CD4-positive, alpha-beta T cell treated with Interleukin-17A for 1 hour (primary cell): ENCODE data around the gene FAXDC2.

Source experiments
- DNase-seq: peaks from one replicate; pipeline ENCODE4 v3.0.0-alpha.2; 2020

FAXDC2 gene

DNA sequence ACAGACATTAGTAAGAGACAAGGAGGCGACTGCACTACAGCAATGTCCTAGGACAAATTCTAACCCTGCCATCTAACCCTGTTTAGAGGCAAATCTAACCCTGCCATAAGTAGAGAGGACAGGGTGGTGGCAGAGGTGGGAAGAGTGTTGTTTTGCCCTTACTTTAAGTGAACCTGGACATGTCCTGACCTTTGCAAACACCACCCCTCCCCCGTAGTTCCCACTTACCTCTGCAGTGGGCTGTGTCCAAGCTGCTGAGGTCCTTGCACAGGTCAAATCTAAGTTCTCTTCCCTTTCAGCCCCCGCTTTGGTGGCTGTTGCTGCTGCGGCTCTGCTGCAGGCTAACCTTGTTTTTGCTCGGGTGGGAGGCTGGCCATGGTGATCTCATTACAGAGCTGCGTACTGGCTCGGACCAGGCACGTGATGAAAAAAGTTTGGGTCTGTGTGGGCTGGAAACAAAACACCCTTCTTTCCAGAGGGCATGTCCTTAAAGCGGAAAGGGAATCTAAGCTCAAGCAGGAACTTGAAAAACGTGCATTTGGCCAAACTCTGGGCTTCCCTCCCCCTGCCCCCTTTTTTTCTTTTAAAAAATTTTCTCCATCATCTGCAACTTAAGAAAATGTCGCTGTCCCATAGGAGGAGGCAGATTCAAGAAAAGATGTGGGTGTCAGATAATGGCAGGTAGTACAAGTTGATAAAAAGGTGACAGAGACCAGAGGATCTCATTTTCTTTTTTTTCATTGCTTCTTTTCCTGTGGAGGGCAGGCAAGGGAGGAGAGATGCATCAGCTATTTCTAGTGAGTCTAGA, at the start of gene FAXDC2:
Gene FAXDC2, minus strand, starts transcription at position 349 of the 808 bp plus-strand sequence. CDS start 12,425 bp downstream, outside the sequence.
- DNase-seq = no peak

- DNase-seq = no peak
Observed at GRCh38 chr5:154900066-154900465, 49.7 kb upstream of the FAXDC2 start.

DNA sequence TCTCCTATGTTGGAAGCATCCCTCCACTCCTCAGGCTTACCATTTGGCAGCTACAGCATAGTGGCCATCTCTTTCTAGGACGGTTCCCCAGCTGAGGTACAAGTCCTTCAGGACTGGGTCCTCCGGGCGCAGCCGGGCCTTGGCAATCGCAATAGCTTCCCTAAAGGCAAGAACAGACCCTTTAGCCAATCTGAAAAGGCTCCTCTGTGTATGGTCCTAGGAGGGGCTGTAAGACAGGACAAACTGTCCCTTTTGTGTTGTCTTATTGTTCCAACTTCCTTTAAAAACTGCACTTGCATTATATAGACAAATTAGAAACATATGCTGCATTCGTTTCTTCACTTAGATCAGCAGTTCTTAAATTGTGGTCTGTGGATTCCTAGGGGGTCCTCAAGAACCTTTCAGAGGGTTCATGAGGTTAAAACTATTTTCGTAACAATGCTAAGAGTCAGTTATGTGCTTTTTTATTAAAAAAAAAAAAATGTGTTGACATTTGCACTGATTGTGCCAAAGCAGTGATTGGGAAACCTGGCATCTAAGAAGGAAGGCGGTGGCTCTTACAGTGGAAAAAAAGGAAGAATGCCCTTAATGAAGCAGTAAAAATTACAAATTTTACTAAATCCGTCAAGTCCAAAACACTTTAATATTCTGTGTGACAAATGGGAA, 48.9 kb upstream of the FAXDC2 start:
- DNase-seq = no peak

DNA sequence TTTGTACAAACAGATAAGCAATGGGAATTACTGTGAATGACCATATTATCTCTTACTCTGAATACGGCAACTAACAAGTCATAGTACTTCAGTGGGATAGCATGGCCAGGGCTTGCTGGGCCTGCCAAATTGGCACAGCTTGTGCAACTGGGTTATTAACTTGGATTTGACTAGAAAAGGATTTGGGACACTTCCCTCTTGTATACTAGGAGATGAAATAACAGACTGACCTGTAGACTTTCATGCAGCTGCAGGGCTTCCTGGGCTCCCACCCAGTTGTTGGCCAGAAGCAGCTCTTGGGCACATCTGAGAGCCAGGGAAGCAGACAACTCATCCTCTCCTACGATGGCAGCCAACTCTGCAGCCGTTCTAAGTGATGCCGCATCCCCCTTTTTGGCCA, 47.8 kb upstream of the FAXDC2 start:
- DNase-seq = no peak

GRCh38 chr5:154896562-154897165, 46.3 kb upstream of the FAXDC2 start:
- DNase-seq = no peak

DNA sequence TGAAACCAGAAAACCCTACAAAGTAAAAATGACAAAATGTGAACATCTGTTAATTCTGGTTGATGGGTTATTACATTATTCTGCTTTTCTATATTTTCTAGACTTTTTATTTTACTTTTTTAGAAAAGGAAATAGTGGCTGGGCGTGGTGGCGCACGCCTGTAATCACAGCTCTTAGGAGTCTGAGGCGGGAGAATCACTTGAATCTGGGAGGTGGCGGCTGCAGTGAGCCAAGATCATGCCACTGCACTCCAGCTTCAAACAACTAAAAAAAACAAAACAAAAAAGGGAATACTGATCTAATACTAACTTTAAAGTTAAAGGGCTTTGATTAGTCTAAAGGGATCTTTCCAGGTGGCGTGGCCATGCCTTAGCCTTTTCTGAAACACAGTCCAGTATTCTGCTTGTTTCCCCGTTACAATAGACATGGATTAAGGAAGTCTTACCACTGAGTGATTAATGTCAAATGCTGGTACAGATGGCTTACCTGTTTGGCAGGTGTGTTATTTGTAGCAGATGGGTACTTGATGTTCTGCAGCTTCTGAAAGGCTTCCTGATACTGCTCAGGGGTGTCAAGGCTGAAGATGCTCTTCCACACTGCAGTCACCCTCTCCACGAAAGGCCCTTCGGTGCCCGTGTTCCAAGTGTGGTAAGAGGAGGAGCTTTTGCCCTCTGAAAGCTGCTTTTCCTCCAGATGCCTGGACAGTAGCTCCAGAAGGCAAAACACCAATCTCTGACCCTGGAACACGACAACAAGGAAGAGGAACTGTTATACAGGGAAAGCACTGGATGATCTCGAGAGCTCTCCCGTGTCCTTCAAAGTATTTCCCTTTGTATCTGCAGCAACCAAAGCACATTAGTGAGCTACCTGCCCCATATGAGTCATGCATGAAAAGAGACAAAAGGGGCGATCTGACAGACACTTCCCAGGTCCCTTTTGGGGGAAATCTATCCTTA, 45.5 kb upstream of the FAXDC2 start:
- DNase-seq = no peak

- no peak for DNase-seq
Observed at GRCh38 chr5:154893381-154893780, 43.0 kb upstream of the FAXDC2 start.

DNA sequence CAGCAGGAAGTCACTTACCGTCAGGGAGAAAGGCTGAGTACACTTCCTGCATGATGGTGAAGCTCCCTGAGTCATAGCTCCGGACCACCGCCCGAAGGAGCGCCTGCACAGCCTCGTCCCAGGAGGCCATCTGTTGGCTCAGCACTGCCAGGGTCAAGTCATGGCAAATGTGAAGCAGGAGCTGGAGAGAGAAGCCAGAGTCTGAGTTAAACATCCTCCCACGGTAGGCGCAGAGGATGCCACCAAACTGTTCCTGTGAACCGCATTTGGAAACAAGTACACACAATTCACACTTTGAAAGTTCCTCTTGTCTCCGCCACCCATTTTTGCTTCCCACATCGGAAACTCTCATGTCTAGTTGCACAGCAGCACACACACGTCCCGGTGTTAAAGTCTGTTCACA, 42.0 kb upstream of the FAXDC2 start:
- no peak for DNase-seq

GRCh38 chr5:154885439-154885838, 35.0 kb upstream of the FAXDC2 start:
- no peak for DNase-seq

DNA sequence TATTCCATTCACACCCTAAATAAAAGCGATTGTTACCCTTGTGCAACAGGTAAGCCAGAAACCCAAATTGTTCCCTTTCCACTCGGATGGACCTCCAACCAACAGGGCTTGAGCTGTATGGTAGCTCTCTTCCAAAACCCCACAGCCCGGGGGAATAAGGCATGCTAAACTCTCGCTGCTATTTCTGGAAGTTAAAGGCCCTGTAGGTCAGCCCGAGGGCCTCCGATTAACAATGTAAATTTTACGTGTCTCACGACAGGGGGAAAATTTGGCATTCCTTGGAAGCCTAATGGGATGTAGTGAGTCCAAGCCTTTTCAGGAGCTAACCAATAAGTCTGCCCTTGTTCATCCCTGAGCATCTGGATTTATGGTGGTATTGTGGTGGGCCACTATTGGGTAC, 34.0 kb upstream of the FAXDC2 start:
- DNase-seq = no peak

GRCh38 chr5:154881986-154882385, 31.6 kb upstream of the FAXDC2 start:
- no peak for DNase-seq

DNA sequence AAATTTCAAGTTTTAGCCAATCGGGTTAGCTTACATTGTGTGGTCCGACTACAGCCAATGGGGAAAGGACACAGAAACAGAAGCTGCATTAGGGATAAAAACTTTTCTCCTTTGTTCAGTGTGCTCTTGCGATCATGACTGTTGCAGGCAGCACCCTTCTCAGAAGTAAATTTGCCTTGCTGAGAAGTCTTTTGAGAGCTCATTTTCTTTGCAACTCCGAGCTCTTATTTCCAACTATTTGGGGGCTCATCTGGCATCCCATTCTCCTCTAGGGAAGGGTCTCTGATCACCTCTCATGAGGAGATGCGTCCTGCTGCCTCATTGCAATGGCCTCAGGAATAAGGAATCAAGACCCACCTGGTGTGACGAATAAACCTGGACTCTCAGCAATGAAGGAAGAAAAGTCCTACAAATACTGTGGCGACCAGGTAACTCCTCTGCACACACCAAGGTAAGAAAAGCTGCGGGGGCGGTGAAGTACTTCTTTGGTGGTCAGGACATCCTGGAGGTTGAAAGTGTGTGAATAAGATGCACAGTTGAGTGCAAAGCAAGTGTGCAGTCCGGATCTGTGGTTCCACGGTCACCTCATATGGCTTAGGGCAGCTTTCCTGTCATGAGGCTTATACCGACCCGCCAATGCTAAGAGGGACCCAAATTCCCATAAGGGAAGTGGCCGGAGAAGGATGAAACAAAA, 28.4 kb upstream of the FAXDC2 start:
- no peak for DNase-seq

- no peak for DNase-seq
Observed at GRCh38 chr5:154873791-154874331, 23.5 kb upstream of the FAXDC2 start.

DNA sequence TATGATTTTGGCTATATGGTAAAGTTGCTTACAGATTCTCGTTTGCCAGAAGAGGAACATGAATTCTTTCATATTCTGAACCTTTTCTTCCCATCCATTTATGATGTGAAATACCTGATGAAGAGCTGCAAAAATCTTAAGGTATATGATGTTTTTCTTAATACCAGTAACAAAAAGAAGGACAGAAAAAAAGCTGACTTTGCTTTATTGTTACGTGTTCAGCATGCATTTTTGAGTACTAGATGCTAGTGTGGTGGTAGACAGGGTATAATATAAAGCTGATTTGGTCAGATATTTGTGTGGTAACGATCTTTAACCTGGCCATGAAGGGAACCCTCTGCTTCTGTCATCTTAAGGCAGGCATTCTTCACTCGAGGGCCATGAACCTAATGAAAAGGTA, 21.3 kb upstream of the FAXDC2 start:
- no peak for DNase-seq

DNA sequence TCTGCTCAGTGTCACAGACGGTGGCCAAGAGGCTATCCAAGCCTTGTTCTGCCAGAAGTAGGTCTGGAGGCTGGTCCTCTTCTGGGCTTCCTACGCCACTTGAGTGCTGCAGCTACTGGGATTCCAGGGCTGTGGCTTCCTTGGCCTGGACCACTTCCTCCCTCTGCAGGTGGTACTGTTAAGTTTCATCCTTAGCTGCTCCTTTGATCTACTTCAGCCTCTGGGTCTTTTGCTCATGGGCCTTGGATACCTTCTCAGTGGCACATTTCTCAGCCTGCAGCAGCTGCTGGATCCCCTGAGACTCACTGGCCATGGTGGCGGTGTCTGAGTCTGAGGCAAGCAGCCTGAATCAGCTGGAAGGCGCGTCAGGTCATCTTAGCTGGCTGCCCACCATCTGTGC, 18.3 kb upstream of the FAXDC2 start:
- peak; percentile 10 for DNase-seq

- no peak for DNase-seq
Observed at GRCh38 chr5:154866841-154867240, 16.4 kb upstream of the FAXDC2 start.

GRCh38 chr5:154865466-154866184, 15.2 kb upstream of the FAXDC2 start:
- no peak for DNase-seq

- no peak for DNase-seq
Observed at GRCh38 chr5:154863291-154864080, 13.1 kb upstream of the FAXDC2 start.

GRCh38 chr5:154862766-154863165, 12.4 kb upstream of the FAXDC2 start:
- peak; percentile 11 for DNase-seq

DNA sequence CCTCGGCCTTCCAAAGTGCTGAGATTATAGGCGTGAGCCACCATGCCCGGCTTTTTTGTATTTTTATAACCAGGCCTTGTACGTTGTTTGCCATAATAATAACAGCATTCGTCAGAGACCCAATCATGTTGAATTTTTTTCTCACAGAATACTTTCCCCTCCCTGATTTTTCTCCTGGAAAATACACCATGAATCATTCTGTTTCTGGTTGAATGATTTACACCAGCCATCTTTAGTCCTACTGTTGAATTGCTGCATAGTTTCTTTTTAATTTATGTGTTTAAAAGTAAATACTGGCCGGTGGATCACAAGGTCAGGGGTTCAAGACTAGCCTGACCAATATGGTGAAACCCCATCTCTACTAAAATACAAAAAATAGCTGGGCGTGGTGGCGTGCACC, 11.5 kb upstream of the FAXDC2 start:
- DNase-seq = no peak
